NCI-H2227 (cell line): ENCODE data around the gene TAPT1.

Experiments used
- DNase-seq: peaks from one replicate; lab custom pipeline; 2025; ENCODE audit not compliant: unreplicated experiment; lab: John Stamatoyannopoulos, UW

TAPT1 gene

DNA sequence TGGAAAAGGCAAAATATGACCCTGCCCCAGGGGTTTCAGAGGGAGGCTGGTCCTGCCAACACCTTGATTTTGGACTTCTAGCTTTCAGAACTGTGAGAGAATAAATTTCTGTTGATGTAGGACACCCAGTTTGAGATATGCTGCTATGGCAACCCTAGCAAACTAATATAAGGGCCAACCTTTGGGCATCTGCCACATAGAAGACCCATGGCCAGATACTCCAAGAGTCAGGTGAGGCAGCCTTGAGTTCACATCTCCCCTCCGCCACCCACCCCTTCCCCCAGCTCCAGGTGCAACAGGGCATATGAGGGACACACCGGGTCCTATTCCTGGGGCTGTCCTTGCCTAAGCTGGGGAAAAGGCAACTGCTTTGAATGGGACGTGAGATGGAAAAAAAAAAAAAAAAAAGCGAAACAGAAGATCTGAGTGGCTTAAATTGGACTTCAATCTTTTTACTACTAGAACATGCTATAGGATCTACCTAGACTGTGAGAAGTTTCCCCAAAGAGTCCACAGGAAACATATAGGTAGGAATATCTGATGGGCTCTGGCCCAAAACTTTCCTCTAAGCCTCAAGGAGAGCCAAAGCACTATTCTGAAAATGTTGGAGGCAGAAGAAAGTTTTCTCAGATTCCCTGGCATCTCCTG lies 85.9 kb downstream of the TAPT1 start:
- no peak for DNase-seq

DNA sequence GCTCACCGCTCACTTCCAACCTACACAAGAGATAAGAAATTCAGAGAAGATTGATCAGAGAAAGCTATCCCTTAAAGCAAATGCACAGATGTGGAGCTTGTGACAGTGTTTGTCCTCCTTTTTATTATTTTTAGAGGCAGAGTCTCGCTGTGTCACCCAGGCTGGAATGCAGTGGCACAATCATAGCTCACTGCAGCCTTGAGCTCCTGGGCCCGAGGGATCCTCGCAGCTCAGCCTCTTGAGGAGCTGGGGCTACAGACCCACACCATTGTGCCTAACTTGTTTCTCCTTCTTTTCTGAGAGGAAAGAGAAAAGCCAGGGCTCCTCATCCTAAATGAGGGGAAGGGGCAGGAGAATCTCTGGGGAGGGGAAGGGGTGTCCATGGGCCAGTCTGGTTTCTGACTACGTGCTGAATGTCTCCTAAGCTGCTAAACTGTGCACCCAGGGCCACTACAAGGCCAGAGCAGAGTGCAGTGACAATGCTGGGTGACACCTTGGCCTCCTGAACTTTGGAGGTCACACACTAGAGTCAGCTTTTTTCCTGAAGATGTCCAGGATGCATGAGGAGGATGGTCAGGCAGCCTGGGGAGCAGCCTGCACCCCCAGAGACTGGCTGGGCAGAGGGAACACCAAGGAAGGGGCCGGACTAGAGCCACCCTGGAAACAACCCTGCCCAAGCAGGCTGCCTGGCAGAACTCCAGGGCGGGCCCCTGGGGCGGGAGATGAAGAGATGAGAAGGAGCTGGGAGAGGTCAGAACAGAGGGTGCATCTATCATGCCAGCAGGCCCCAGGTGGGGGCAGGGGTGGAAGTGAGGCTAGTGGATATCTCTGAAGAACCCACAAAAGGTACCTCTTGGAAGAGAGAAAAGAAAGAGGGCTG lies 87.0 kb downstream of the TAPT1 start:
- no peak for DNase-seq

GRCh38 chr4:16136827-16137226 lies 89.4 kb downstream of the TAPT1 start:
- DNase-seq: no peak

GRCh38 chr4:16136311-16136710 lies 90.0 kb downstream of the TAPT1 start:
- no peak for DNase-seq

DNA sequence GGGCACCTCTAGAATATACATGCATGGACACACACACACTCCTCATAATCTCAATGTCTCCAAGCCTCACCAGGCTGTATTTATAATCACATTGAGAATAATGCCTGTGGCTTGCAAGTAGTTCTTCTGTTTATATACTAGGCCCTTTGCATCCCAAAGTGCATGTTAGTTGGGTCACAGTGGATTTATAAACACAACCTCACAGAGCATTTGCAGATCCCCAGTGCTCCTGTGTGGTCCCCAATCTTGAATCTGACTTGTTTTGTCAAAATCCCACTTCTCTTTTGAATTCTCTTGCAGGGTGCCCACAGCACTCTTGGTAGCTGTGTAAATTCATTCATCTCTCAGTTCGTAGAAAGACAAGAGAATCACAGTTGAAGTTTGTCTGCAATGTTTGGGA lies 92.9 kb downstream of the TAPT1 start:
- no peak for DNase-seq

- DNase-seq: no peak
Observed at GRCh38 chr4:16131293-16131692, 95.0 kb downstream of the TAPT1 start.

- DNase-seq: no peak
Observed at GRCh38 chr4:16129336-16129735, 96.9 kb downstream of the TAPT1 start.

DNA sequence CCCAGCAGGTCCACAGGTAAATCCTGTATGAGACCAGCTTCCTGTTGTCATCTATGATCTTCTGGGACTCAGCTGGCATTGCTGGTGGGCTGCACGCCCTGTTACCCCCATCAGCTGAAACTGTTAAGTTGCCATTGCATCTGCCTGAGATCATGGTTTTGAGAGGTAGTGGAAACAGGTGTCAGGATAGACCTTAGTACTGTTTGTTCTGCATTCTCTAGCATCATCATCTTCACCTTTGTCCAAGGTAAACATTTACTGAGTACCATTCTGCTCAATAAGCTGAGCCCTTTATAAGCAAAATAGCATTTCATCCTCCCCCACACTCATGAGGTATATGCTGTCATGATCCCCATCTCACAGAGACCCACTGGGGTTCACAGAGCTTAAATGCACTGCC lies 99.6 kb downstream of the TAPT1 start:
- no peak for DNase-seq

- no peak for DNase-seq
Observed at GRCh38 chr4:16125571-16126445, 100.5 kb downstream of the TAPT1 start.

DNA sequence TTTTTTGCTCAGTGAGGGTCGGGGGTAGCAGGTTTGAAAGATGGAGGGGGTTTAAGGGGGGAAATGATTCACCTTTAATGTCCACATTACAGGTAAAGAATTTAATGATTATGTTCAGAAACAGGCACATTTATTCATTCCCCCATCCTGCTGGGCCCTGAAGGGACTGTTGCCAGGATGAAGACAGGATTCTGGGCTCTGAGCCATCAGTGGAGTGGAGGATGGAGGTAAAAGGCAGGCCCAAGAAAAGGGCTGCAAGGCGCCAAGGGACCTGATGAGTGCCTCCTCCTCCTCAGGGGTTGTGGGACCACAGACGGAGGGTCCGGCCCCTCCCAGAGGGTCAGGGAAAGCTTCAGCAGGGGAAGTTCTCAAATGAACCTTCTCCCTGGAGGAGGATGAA lies 102.0 kb downstream of the TAPT1 start:
- no peak for DNase-seq

GRCh38 chr4:16123356-16124084 lies 102.8 kb downstream of the TAPT1 start:
- peak; percentile 38 for DNase-seq

DNA sequence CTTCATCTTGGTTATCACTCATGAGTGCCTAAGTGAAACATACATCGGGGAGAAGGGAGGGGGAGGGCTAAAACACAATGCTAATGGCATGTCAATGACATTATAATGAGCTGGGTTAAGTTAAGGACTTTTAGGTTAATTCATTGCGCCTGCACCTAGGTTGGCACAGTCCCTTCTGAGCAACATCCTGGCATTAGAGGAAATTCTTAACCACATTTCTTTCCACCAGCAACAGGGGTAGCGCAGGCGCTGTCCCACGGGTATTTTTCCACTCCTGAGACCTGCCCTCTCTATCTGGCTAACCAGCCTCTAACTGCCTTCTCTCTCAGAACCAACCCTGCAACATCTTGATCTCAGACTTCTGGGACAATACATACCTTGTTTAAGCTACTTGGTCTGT lies 103.5 kb downstream of the TAPT1 start:
- DNase-seq: no peak

- DNase-seq: no peak
Observed at GRCh38 chr4:16122308-16122711, 104.0 kb downstream of the TAPT1 start.

DNA sequence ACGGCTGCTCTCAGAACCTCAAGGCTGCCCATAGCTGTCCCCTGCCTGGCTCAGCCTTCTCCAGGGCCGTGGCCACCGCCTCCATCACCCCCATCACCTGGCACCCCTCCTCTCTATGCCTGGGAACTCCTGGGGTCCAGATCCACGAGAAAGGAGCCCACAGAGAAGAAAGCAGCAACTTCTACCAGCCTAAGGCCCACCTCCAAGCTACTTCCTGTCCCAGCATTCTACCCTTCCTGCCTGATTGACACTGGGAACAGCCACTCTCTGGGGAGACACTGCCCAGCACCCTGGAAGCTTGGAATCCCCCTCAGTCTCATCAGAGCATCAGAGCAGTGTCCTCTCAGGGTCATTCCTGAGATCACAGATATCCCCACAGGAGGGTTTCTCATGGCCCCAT lies 105.6 kb downstream of the TAPT1 start:
- no peak for DNase-seq

DNA sequence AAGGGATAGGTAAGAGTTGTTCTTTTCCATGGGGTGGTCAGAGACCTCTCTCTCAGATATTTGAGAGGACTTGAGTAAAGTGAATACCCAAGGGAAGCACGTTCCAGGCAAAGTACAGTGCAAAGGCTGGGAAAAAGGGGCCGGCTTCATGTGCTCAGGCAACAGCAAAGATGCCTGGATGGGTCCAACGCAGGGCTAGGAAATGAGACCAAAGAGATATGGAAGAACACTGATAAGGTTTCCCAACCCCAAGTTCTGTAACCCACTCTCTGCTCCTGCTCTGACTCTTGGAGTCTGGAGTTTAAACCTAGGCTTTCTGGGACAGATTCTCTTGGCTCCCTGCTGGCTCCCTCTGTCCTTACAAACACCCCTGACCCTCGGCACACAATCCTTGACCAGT lies 106.3 kb downstream of the TAPT1 start:
- DNase-seq: no peak

GRCh38 chr4:16118090-16118489 lies 108.2 kb downstream of the TAPT1 start:
- DNase-seq: no peak

DNA sequence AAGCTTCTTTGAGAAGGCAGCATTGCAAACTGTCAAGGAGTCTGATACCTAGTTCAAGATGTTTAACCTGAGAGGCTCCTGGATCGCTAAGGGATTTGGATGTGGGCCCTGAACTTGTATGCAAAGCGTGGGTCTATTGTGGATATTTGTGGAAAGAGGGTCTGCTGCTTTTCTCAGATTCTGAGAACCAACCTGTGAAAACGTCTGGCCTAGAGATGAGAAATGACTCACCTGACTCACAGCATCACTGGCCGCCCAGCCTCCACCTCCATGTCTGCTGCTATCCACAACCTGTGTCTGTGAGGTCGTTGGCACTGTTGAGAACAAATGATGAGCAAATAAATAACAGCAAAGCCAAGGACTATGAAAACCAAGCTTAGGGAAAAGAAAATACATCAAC lies 109.1 kb downstream of the TAPT1 start:
- no peak for DNase-seq

GRCh38 chr4:16116493-16116990 lies 109.7 kb downstream of the TAPT1 start:
- DNase-seq: no peak

DNA sequence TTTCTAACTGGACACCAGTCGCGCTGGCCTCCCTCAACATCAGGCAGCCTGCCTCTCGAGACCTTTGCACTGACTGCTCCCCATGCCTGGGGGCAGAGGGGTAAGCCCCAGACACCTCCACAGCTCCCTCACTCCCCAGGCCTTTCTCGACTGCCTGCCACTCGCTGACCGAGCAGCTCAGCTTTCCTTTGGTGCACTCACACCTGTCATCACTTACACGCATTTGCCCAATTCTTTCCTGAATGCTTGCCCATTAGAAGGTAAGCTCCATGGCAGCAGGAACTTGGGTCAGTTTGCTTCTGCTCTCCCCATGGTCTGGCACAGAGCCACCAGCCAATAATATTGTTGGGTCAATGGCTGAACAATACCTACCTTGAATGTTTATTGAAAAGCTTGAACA lies 110.3 kb downstream of the TAPT1 start:
- no peak for DNase-seq

GRCh38 chr4:16114546-16114945 lies 111.7 kb downstream of the TAPT1 start:
- DNase-seq: no peak

- DNase-seq: no peak
Observed at GRCh38 chr4:16113741-16114140, 112.5 kb downstream of the TAPT1 start.
